CD4-positive, alpha-beta T cell treated with Interferon alpha-2 for 1 hour (primary cell): ENCODE data around the gene DOCK3.
"Not testable (repeated sequence)": the region's sequence is repeated elsewhere in the genome, so short reads cannot be mapped to it uniquely, and the experiment has no call there.

ENCODE experiments used
- DNase-seq, 2 donors: peaks; one replicate each; pipeline ENCODE4 v3.0.0-alpha.2; 2020 to 2022

Gene DOCK3

GRCh38 chr3:51141573-51141972 lies 466.8 kb downstream of the DOCK3 start:
- no peak for DNase-seq

GRCh38 chr3:51145811-51146585 lies 471.3 kb downstream of the DOCK3 start:
- no peak for DNase-seq

GRCh38 chr3:51146781-51147180 lies 472.1 kb downstream of the DOCK3 start:
- no peak for DNase-seq

GRCh38 chr3:51156147-51156546 lies 481.4 kb downstream of the DOCK3 start:
- no peak for DNase-seq

GRCh38 chr3:51163051-51163450 lies 488.3 kb downstream of the DOCK3 start:
- no peak for DNase-seq

- DNase-seq: no peak
Observed at GRCh38 chr3:51173518-51174271, 499.0 kb downstream of the DOCK3 start.

- DNase-seq: no peak
Observed at GRCh38 chr3:51176923-51177322, 502.2 kb downstream of the DOCK3 start.

GRCh38 chr3:51186446-51186845 lies 511.7 kb downstream of the DOCK3 start:
- not testable (repeated sequence) for DNase-seq

- DNase-seq: no peak
Observed at GRCh38 chr3:51190199-51190598, 515.5 kb downstream of the DOCK3 start.

- no peak for DNase-seq
Observed at GRCh38 chr3:51190827-51191226, 516.1 kb downstream of the DOCK3 start.

GRCh38 chr3:51191768-51192167 lies 517.0 kb downstream of the DOCK3 start:
- DNase-seq: no peak

- no peak for DNase-seq
Observed at GRCh38 chr3:51198477-51198876, 523.8 kb downstream of the DOCK3 start.

- not testable (repeated sequence) for DNase-seq
Observed at GRCh38 chr3:51199296-51199695, 524.6 kb downstream of the DOCK3 start.

GRCh38 chr3:51216291-51216690 lies 541.6 kb downstream of the DOCK3 start:
- DNase-seq: no peak

GRCh38 chr3:51221959-51222358 lies 547.2 kb downstream of the DOCK3 start:
- DNase-seq: no peak

GRCh38 chr3:51224283-51224682 lies 549.6 kb downstream of the DOCK3 start:
- DNase-seq: no peak

- no peak for DNase-seq
Observed at GRCh38 chr3:51224843-51225242, 550.1 kb downstream of the DOCK3 start.

GRCh38 chr3:51242939-51243338 lies 568.2 kb downstream of the DOCK3 start:
- no peak for DNase-seq

GRCh38 chr3:51243924-51244323 lies 569.2 kb downstream of the DOCK3 start:
- DNase-seq: no peak

- DNase-seq: no peak
Observed at GRCh38 chr3:51245867-51246266, 571.1 kb downstream of the DOCK3 start.

- peak in 1 of 2 donors; percentile 26 for DNase-seq
Observed at GRCh38 chr3:51257870-51258269, 583.1 kb downstream of the DOCK3 start.

GRCh38 chr3:51264166-51264565 lies 589.4 kb downstream of the DOCK3 start:
- not testable (repeated sequence) for DNase-seq

- DNase-seq: no peak
Observed at GRCh38 chr3:51268132-51268531, 593.4 kb downstream of the DOCK3 start.

GRCh38 chr3:51269466-51269865 lies 594.7 kb downstream of the DOCK3 start:
- no peak for DNase-seq
